Mucosa of descending colon (tissue), 3 donors: Measurements from ENCODE around the gene SPTAN1. TPM values are rescaled to one million over a fixed set of nuclear protein-coding genes. Genes with fewer than 3 reads are reported as not detected.

Source experiments
- ATAC-seq: fragments of 200-7000 bp; cut with Tn5 transposase; one replicate; pipeline ENCODE4 v1.9.1; 2020; ENCODE audit warnings: mild to moderate bottlenecking, moderate library complexity
- DNase-seq, 3 donors: peaks; one replicate each; pipeline ENCODE4 v3.0.0-alpha.2; 2020
- H3K36me3 ChIP-seq: fragments of 200-600 bp; one replicate; pipeline ENCODE4 v1.8.0; 2021; ENCODE audit warnings: low read depth, mild to moderate bottlenecking
- H3K4me1 ChIP-seq: fragments of 200-600 bp; one replicate; pipeline ENCODE4 v1.8.0; 2021; ENCODE audit warnings: low read depth, mild to moderate bottlenecking
- H3K4me3 ChIP-seq: fragments of 200-600 bp; one replicate; pipeline ENCODE4 v1.8.0; 2021; ENCODE audit warnings: mild to moderate bottlenecking
- H3K9me3 ChIP-seq: fragments of 200-600 bp; one replicate; pipeline ENCODE4 v1.8.0; 2021; ENCODE audit warnings: mild to moderate bottlenecking
- intact Hi-C, 2 donors: fragments of 100-400 bp; cut with DNase I in 1 of 2; cut with micrococcal nuclease in 1 of 2; formaldehyde crosslinking; loops; one replicate each; pipeline versions ENCODE4 v1.11.0 to v1.11.1; 2022; cut with DNase I, micrococcal nuclease
- total RNA-seq, 3 donors: library from RNA; stranded (reverse); fragmentation: NEBNext Ultra II Directional in 2 of 3; extraction: Animal tissue kit (Norgen Biotek cat#: 25700) in 2 of 3; gene quantifications; one replicate each; pipeline versions ENCODE4 v1.2.1 to v1.2.4, GENCODE V29; 2021 to 2023
- TF ChIP-seq, protein P1 (sequence below): fragments of 200-600 bp; IDR thresholded peaks from one replicate; pipeline ENCODE4 v1.8.0; 2022; ENCODE audit warnings: antibody characterized with exemption, mild to moderate bottlenecking
- donor health status: DM: no; HTN: no; CAD: no; lungs with moderate emphysema.
- donor health status: DM: no; HTN: no; CAD: no.
- donor health status: DM: no; HTN: yes; CAD: no.

SPTAN1 gene
- total RNA-seq, 3 donors from 2014 or later, result 235 to 322 (median 321) TPM

DNA sequence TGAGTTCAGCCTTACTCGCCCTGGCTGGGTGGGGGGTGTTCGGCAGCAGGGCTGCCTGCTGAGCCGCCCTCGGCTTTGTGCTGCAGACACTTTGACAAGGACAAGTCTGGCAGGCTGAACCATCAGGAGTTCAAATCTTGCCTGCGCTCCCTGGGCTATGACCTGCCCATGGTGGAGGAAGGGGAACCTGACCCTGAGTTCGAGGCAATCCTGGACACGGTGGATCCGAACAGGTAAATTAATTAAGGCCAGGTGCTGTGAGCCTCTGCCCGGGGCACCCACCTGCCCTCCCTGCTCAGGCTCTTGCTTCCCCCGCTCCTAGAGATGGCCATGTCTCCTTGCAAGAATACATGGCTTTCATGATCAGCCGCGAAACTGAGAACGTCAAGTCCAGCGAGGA is 80.1 kb downstream of the SPTAN1 start:
- no peak for ATAC-seq
- TF ChIP-seq, protein P1, sequence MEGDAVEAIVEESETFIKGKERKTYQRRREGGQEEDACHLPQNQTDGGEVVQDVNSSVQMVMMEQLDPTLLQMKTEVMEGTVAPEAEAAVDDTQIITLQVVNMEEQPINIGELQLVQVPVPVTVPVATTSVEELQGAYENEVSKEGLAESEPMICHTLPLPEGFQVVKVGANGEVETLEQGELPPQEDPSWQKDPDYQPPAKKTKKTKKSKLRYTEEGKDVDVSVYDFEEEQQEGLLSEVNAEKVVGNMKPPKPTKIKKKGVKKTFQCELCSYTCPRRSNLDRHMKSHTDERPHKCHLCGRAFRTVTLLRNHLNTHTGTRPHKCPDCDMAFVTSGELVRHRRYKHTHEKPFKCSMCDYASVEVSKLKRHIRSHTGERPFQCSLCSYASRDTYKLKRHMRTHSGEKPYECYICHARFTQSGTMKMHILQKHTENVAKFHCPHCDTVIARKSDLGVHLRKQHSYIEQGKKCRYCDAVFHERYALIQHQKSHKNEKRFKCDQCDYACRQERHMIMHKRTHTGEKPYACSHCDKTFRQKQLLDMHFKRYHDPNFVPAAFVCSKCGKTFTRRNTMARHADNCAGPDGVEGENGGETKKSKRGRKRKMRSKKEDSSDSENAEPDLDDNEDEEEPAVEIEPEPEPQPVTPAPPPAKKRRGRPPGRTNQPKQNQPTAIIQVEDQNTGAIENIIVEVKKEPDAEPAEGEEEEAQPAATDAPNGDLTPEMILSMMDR, result no peak
- Histone ChIP-seq H3K4me1 (peaks cover 18% of the 10 kb centered on the region), H3K9me3 (no peaks in the 10 kb centered on the region), H3K4me3 (no peak overlapping the region), H3K36me3 (peaks cover 12% of the 10 kb centered on the region)
- intact Hi-C loops, result no loop called here
- peak in 2 of 3 donors; percentile 24 to 25 for DNase-seq

DNA sequence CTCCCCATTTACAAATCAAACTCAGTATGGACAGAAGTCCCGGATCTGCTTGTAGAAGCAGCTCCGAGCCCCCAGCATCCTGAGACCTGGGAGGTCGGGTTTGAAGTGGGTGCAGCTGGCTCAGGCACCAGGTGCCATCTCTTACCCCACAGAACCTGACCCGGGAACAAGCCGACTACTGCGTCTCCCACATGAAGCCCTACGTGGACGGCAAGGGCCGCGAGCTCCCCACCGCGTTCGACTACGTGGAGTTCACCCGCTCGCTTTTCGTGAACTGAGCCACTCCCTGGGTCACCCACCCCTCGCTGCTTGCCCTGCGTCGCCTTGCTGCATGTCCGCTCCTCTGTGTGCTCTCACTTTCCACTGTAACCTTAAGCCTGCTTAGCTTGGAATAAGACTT is 80.7 kb downstream of the SPTAN1 start:
- TF ChIP-seq, protein P1, result no peak
- ATAC-seq (no peak), DNase-seq (peak in 2 of 3 donors; percentile 19 to 49)
- Histone ChIP-seq H3K4me3 (no peak overlapping the region), H3K36me3 (peaks cover 12% of the 10 kb centered on the region), H3K9me3 (no peaks in the 10 kb centered on the region), H3K4me1 (peaks cover 18% of the 10 kb centered on the region)
- intact Hi-C loops, result no loop called here

GRCh38 chr9:128633601-128634000 is 81.2 kb downstream of the SPTAN1 start:
- intact Hi-C loops, result no loop called here
- H3K36me3 ChIP-seq, result peaks cover 12% of the 10 kb centered on the region
- no peak overlapping the region for H3K4me3 ChIP-seq
- TF ChIP-seq, protein P1, result no peak
- ATAC-seq (no peak), DNase-seq (peak in 2 of 3 donors; percentile 18 to 47)
- no peaks in the 10 kb centered on the region for H3K9me3 ChIP-seq
- peaks cover 18% of the 10 kb centered on the region for H3K4me1 ChIP-seq

DNA sequence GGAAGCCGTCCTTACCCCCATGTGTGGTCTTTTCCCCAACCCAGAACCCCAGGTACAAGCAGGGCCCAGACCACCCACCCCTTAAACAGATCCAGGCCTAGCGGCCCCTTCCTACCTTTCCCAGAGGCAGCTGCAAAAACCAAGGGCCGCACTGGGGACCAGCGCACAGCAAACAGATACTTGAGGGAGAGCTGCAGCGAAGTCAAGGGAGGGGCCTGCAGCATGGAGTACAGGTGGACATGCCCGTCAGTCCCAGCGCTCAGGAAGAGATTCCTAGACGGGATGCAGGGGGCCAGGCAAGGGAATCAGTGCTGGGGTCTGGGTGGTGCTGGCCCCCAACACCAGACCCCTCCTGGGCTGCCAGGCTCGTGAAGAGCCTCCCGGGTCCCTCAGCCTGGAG is 81.7 kb downstream of the SPTAN1 start:
- Histone ChIP-seq H3K9me3 (no peaks in the 10 kb centered on the region), H3K4me3 (no peak overlapping the region), H3K4me1 (peaks cover 18% of the 10 kb centered on the region), H3K36me3 (peaks cover 12% of the 10 kb centered on the region)
- intact Hi-C loops, result no loop called here
- no peak for ATAC-seq
- peak in 2 of 3 donors; percentile 23 to 37 for DNase-seq
- TF ChIP-seq, protein P1, result no peak

- Histone ChIP-seq H3K9me3 (no peaks in the 10 kb centered on the region), H3K4me3 (no peak overlapping the region), H3K4me1 (peaks cover 18% of the 10 kb centered on the region), H3K36me3 (peaks cover 12% of the 10 kb centered on the region)
- DNase-seq (peak in 1 of 3 donors; percentile 52), ATAC-seq (no peak)
- intact Hi-C loops, result no loop called here
- TF ChIP-seq, protein P1, result no peak
Measured at GRCh38 chr9:128634651-128635262, 82.4 kb downstream of the SPTAN1 start.
